Activated CD4-positive, CD25-positive, alpha-beta regulatory T cell treated with anti-CD3 and anti-CD28 coated beads, Interleukin-2, amount 50 U/mL, for 16 hours (primary cell): Measurements from ENCODE around the gene MIEF1.
"Not testable (repeated sequence)": the region's sequence is repeated elsewhere in the genome, so short reads cannot be mapped to it uniquely, and the experiment has no call there.

Source experiments
- DNase-seq: peaks from one replicate; pipeline ENCODE4 v3.0.0-alpha.2; 2020; ENCODE audit warnings: low read depth, low spot score

MIEF1 gene

DNA sequence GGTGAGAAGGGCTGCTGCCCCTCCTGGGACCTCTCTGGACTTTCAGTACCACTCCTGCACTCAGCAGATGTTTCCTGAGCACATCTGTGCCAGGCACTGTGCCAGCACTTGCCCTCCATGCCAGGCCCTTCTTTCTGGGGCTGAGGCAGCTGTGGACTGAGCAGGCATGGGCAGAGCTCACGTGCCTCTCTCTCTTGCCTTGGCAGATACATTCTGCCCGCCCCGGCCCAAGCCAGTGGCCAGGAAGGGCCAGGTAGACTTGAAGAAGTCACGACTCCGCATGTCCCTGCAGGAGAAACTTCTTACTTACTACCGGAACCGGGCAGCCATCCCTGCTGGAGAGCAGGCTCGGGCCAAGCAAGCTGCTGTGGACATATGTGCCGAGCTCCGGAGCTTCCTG, 9.9 kb downstream of the MIEF1 start:
- DNase-seq: no peak

DNA sequence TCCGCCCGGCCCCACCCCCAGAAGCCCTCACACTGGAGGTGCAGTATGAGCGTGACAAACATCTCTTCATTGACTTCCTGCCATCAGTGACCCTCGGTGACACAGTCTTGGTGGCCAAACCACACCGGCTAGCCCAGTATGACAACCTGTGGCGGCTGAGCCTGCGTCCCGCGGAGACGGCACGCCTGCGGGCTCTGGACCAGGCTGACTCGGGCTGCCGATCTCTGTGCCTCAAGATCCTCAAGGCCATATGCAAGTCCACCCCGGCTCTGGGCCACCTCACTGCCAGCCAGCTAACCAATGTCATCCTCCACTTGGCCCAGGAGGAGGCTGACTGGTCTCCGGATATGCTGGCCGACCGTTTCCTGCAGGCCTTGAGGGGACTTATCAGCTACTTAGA, 11.7 kb downstream of the MIEF1 start:
- DNase-seq: no peak

DNA sequence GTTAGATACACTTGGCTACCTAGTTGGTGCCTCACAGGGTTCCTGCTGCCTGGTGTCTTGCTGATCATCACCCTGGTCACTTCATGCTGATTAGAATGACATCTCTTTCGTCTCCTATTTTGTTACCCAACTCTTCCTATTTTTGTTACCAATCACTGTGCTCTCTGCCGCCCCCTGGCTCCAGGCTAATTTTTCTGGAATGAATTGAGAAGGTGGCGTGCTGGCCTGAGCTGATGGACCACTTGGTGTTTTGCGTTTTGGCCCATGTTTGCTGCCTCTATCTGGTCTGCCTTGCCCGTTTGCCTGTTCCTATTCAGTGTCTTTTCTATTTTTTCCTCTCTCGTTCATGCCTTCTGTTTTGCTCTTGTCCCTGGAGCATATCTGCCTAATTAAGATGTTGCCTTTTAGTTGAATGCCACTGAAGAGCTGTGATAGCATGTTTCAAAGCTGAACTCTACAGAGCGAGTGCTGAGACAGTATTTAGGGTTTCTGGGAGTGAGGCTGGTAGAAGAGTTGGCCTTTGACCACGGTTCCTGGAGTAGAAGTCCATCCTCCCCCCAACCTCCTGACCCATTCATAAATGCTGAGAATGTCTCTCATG, 12.4 kb downstream of the MIEF1 start:
- peak; percentile 34 for DNase-seq

DNA sequence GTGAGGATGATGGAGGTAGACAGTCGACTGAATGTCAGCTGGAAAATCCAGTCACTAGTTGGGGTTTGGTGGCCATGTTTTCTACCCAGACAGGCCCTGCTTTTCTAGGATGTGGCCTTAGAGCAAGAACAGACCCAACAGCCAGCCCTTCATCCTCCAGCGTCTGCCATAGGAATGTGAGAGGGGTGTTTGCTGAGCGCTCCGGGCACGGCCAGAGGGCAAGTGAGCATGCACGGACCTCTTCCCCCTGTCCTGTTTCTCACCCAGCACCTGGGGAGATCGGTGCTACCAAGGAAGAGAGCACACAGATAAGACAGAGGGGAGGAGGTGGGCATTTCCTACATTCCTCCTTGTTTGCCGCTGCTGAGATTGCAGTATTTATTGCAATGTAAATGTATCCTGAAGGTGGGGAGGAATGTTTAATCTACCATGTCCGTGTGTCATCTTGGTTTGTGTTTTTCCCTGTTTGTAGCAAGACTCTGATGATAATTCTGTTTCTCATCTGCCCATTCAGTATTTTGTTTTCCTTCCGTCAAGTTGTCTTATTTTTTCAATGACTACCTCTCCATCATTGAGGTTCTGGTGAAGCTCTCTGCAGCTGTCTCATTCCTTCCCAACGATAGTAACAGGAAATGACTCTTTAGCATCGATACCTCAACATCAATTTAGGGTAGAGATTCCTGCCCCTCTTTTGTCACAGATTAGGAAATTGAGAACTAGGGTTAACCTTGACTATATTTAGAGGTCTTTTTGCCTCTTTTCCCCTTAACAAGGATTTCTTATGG, 13.4 kb downstream of the MIEF1 start:
- no peak for DNase-seq

DNA sequence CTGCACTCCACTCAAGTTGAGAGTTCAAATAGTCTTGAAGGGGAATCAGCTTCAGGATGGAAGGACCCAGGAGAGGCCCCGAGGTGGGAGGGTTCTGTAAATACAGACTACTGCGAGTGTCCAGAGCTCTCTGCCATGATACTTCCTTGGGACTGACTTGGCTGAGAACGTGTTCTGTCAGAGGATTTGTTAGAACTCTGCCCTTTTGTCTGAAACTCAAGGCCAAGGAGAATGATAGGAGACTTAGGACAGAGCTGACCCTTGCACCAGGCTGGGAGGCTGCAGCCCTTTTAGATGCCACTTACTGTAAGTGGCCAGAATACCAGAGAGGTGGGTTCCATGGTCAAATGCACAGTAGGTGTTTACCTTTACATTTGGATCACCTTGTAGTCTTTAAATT, 15.4 kb downstream of the MIEF1 start:
- DNase-seq: no peak

DNA sequence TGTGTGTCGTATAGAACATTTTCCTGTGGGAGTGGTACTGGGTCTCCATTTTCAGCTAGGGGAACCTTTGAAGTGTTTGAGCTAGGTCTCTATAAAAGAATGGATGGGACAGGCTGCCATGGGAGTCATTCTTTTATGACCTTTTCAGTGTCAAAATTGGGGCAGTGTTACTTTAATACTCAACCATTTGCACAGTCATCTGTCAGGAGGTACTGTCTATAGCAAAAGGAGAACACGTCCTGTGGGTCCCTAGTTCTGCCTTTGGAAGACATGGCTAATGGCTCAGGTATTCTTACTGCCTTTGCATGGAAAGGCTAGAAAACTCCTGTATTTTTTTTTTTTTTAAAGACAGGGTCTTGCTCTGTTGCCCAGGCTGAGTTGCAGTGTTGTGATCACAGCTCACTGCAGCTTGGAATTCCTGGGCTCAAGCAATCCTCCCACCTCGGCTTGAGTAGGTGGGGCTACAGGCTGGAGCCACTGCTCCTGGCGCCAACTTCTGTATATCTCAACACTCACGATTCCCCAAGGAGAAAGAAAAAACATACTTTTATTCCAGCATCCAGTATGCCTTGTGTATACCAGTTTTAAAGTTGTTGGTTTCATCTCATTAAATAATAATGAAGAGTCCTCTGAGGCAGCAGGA, 16.2 kb downstream of the MIEF1 start:
- DNase-seq: no peak

DNA sequence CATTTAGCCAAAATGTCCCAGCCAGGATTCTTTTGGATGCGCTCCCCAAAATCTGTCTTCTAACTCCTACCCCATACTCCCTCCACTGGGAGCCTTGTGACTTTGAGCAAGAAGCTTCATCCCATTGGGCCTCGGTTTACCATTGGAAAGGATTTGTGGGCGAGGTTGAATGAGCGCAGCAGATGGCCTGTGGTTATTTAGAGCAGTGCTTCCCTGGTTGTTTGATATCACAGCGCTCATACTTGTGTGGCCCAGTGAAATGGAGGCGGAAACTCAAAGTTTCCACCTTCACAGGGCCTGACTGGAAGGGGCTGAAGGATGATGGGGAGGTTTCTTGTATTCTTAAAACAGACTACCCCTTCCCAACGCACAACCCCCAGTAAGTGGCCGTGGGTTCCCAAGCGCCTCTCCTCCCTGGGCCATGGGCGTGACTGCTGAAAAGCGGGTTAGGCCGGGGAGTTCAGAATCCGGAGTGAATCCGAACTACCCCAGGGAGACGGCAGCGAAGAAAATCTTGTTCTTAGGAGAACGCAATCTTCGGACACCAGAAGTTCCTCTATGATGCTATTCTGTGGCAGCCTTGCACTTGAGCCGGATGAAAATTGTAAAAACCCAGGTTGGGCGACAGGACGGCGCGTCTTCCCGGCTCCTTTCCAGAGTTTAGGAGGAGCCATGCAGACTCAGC, 17.0 kb downstream of the MIEF1 start:
- DNase-seq: no peak

DNA sequence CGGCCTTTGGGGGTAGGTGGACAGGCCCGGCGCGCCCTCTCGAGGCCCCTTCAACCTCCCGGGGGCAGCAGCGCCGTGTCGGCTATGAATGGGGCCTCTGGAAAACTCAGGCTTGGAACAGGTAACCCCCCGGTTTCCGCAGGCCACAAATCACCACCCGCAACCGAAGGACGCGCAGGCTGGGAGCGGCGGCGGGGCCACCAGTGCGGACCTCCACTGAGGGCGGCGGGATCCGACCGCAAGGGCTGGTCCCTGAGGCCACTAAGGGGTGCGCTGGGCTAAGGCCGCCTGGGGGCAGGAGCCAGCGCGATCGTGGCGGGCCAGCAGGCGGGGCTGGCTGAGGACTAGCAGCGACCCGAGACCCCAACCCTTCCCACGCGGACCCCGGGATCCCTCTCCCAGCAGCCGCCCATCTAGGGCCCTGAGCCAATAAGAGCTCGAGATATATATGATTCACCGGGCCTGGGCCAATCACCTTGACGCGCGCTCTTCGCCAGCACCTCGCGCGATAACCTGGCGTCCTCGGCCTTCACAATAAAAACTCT, 17.7 kb downstream of the MIEF1 start:
- peak; percentile 94 for DNase-seq

DNA sequence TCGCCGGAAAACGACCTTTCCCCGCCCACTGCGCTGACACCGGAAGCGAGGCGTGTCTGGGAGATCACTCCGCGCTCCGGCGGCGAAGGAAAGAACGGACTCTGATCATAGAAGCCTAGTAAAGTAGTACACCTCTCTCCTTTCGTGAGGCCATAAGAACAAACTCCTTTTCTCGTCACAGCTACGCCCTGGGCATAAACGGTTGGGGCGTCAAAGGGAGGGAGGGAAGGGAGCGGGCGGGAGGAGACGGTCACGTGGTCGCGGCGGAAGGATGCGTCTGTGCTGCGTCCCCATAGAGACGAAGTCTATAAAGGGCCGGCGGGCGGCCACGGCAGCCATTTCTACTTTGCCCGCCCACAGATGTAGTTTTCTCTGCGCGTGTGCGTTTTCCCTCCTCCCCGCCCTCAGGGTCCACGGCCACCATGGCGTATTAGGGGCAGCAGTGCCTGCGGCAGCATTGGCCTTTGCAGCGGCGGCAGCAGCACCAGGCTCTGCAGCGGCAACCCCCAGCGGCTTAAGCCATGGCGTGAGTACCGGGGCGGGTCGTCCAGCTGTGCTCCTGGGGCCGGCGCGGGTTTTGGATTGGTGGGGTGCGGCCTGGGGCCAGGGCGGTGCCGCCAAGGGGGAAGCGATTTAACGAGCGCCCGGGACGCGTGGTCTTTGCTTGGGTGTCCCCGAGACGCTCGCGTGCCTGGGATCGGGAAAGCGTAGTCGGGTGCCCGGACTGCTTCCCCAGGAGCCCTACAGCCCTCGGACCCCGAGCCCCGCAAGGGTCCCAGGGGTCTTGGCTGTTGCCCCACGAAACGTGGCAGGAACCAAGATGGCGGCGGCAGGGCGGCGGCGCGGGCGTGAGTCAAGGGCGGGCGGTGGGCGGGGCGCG, 18.4 kb downstream of the MIEF1 start, which contains the start of gene ATF4:
Gene ATF4, plus strand, starts transcription at position 337 of the 880 bp plus-strand sequence. CDS start 884 bp downstream, outside the sequence.
- peak; percentile 78 for DNase-seq

DNA sequence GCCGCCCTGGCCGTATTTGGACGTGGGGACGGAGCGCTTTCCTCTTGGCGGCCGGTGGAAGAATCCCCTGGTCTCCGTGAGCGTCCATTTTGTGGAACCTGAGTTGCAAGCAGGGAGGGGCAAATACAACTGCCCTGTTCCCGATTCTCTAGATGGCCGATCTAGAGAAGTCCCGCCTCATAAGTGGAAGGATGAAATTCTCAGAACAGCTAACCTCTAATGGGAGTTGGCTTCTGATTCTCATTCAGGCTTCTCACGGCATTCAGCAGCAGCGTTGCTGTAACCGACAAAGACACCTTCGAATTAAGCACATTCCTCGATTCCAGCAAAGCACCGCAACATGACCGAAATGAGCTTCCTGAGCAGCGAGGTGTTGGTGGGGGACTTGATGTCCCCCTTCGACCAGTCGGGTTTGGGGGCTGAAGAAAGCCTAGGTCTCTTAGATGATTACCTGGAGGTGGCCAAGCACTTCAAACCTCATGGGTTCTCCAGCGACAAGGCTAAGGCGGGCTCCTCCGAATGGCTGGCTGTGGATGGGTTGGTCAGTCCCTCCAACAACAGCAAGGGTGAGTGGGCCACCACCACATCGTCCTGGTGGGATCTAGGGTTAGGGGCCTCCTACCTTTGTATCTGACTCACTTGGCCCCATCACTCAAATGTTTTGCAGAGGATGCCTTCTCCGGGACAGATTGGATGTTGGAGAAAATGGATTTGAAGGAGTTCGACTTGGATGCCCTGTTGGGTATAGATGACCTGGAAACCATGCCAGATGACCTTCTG, 19.2 kb downstream of the MIEF1 start:
- DNase-seq: not testable (repeated sequence)

DNA sequence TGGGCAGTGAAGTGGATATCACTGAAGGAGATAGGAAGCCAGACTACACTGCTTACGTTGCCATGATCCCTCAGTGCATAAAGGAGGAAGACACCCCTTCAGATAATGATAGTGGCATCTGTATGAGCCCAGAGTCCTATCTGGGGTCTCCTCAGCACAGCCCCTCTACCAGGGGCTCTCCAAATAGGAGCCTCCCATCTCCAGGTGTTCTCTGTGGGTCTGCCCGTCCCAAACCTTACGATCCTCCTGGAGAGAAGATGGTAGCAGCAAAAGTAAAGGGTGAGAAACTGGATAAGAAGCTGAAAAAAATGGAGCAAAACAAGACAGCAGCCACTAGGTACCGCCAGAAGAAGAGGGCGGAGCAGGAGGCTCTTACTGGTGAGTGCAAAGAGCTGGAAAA, 20.0 kb downstream of the MIEF1 start:
- DNase-seq: not testable (repeated sequence)

DNA sequence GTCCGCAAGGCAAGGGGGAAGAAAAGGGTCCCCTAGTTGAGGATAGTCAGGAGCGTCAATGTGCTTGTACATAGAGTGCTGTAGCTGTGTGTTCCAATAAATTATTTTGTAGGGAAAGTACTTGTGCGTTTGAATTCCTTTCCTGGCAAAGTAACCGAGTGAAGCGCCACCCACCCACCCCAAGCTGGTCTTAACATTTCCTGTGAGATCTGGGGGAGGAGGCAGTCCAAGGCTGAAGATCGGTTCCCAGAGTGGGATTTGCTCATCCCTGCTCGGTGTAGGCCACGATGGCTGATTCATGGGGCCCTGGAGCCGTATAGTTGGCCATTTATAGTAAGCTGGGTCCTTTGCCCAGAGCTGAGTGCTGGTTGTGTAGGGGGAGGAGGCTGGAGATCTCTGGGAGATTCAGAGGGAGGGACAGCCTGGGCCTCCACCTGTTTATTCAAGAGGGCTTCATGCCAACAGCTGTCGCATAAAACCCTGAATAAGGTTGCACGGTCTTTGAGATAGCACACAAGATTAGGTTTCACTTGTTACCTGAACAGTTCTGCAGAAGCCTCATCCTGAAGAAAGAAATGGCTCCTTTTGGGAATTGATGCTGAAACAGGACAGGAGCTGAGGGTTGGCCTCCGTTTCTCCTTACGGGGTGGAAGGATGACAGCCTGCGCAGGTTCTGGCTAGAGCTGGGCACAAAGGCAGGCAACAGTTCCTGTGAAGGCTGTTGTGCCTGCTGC, 20.6 kb downstream of the MIEF1 start:
- no peak for DNase-seq

DNA sequence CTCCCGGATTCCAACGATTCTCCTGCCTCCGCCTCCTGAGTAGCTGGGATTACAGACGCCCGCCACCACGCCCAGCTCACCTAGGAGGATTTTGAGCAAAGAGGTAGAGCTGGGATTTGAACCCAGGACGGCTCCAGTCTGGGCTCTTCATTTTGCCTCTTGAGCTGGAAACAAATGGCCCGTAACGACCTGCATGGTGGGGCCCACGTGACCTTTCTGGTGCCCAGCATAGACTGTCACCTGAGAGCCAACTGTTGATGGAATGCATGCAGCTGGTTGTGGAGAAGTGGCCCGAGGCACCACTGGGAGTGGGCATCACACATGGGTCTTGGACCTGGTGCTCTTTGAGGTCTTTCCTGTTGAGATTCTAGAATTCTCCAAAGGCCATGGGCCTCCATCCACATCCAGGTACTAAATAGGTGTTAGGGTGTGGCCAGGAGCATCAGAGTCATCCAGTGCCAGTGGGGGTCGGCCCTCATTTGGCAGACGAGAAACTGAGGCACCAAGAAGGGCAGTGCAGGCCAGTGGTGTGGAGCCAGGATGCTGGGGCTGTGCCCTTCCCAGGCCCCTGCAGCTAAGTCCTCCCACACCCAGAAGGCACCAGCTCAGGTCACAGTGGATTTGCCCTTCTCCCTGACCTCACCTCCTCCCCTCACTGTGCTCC, 22.1 kb downstream of the MIEF1 start:
- DNase-seq: no peak

DNA sequence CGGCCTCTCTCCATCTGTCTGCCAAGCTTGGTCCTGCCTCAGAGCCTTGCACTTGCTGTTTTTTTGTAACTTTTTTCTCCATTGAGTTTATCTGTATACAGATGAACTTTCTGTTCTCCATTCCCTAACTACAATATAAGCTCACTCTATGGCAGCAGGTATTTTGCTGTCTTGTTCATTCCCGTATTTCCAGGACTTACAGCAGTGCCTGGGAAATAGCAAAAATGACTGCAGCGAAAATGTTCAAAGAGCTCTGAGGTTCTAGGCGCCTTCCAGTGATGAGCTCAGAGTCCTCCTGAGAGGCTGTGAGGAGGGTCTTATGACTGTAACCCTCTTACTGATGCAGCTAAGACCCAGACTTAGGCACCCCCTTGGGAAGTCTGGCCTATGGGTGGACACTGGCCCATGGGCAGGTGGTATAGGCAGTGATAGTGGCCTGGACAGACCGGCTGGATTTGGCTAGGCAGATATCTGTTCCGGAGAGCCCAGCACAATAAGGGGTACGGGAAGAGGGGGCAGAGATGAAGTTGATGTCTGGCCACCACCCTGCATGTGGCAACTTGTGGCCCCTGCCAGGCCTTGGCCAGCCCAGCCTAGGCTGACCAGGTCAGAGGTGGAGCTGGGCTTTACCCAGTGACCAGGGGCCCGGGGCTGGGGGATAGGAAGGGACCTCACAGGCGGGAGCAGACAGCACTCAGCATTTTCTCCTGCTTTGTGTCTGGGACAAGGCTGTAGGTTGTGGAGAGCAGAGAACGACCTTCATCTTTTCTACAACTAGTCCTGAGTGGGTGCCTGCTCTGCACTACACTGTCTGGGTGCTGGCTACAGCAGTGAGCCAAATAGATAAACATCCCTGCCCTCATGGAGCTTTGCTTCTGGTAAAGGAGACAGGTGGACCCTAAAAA, 22.9 kb downstream of the MIEF1 start:
- no peak for DNase-seq

DNA sequence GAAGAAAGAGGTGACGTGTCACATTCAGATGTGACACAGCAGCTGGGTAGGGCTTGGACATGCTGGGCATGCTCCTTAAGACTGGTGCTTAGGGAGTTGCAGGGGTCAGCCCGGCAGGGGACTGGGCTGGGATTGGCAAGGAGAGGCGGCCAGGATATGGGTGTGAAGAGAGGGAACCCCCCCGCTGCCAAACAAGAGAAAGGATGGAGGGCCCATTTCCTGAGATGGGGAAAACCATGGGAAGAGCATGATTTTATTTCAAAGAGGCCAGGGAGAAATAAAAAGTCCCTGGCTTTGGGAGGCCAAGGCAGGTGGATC, 23.5 kb downstream of the MIEF1 start:
- DNase-seq: no peak

DNA sequence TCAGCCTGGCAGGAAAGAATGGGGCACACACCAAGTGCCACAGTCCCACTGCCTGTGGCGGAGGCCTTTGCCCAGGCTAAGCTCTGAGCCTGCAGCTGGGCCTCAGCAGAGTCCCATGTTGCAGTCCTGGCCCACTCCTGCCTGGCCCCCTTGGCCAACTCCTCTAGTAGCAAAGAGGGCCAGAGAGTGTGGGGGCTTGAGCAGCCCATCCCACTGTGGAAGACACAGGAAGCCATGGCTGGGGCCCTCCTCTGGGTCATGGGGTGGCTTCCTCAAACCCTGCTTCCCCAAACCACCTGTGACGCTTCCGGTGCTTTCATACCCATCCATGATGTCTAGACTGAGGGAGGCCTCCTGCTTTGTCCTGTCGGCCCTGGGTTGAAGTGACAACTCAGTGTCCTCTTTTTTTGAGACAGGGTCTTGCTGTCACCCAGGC, 24.7 kb downstream of the MIEF1 start:
- no peak for DNase-seq

DNA sequence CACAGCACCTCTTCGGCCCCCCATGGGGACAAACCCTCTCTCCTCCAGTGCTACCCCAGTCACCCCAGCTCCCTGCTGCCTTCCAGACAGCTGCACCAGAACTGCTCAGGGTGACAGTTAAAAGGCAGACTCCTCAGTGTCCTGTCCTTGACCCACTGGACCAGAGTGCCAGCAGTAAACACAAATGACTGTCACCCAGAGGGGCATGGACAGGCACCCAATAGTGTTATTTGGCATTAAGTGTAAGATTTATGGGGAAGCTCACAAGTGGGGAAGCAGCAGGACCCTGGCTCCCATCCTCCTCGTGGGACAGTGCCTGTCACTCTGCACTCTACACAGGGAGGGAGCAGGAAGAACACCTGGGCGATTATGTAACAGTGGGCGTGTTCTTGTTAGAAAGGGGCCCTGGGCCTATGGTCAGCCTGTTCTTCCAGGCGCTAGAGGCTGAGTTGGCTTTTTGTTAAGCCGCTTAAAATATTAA, 25.4 kb downstream of the MIEF1 start:
- no peak for DNase-seq
